Limb (tissue), 2 donors: ENCODE results near the gene ANKIB1.
"Not testable (repeated sequence)": the region's sequence is repeated elsewhere in the genome, so short reads cannot be mapped to it uniquely, and the experiment has no call there.

Source experiments
- DNase-seq, 2 donors: peaks; one replicate each; pipeline ENCODE4 v3.0.0-alpha.2; 2016; ENCODE audit errors: extremely low spot score in 2 of 2

The ANKIB1 gene

GRCh38 chr7:92245487-92246359 lies at the start of gene ANKIB1, which contains the start of gene KRIT1:
TSS of gene ANKIB1 (plus strand) at chr7:92245974. CDS start at chr7:92294979, 49,005 bp downstream.
TSS of gene KRIT1 (minus strand) at chr7:92245914. CDS start at chr7:92242135, 3,779 bp downstream.
- DNase-seq: peak; percentile 91 to 93

- DNase-seq: no peak
Measured at GRCh38 chr7:92200791-92201190, 45.0 kb upstream of the ANKIB1 start.

- DNase-seq: no peak
Measured at GRCh38 chr7:92205987-92206386, 39.8 kb upstream of the ANKIB1 start.

GRCh38 chr7:92206672-92207071 lies 39.1 kb upstream of the ANKIB1 start:
- no peak for DNase-seq

GRCh38 chr7:92221766-92222165 lies 24.0 kb upstream of the ANKIB1 start:
- no peak for DNase-seq

- no peak for DNase-seq
Measured at GRCh38 chr7:92226981-92227380, 18.8 kb upstream of the ANKIB1 start.

GRCh38 chr7:92228100-92228499 lies 17.7 kb upstream of the ANKIB1 start:
- no peak for DNase-seq

- no peak for DNase-seq
Measured at GRCh38 chr7:92228742-92229141, 17.0 kb upstream of the ANKIB1 start.

GRCh38 chr7:92230547-92230946 lies 15.2 kb upstream of the ANKIB1 start:
- DNase-seq: no peak

- no peak for DNase-seq
Measured at GRCh38 chr7:92242972-92243371, 2.8 kb upstream of the ANKIB1 start.

GRCh38 chr7:92244808-92245486 lies 827 bp upstream of the ANKIB1 start:
- DNase-seq: peak in 1 of 2 donors; percentile 10

GRCh38 chr7:92246360-92247101 lies 757 bp downstream of the ANKIB1 start:
- peak in 1 of 2 donors; percentile 57 for DNase-seq

GRCh38 chr7:92250603-92251002 lies 4.8 kb downstream of the ANKIB1 start:
- DNase-seq: no peak

- no peak for DNase-seq
Measured at GRCh38 chr7:92251181-92251580, 5.4 kb downstream of the ANKIB1 start.

- no peak for DNase-seq
Measured at GRCh38 chr7:92253251-92253650, 7.5 kb downstream of the ANKIB1 start.

GRCh38 chr7:92254800-92255199 lies 9.0 kb downstream of the ANKIB1 start:
- not testable (repeated sequence) for DNase-seq

- DNase-seq: no peak
Measured at GRCh38 chr7:92255308-92255707, 9.5 kb downstream of the ANKIB1 start.

- DNase-seq: no peak
Measured at GRCh38 chr7:92259062-92259461, 13.3 kb downstream of the ANKIB1 start.

- DNase-seq: no peak
Measured at GRCh38 chr7:92259610-92260247, 14.0 kb downstream of the ANKIB1 start.

GRCh38 chr7:92260248-92260781 lies 14.5 kb downstream of the ANKIB1 start:
- no peak for DNase-seq
